WTC11 (cell line): ENCODE data around the gene FAM193B. TPM values are rescaled to one million over a fixed set of nuclear protein-coding genes. Genes with fewer than 3 reads are reported as not detected.
A peak's percentile ranks its signal among the peaks of the same experiment; 100 is the strongest.

Experiments
- ATAC-seq: fragments of 200-7000 bp; cut with Tn5 transposase; 2 replicates; pipeline ENCODE4 v1.10.0; 2021; ENCODE audit warnings: mild to moderate bottlenecking, moderate library complexity
- CTCF ChIA-PET: fragments of 300-600 bp; sonication (Branson Sonifier 250); formaldehyde crosslinking; loops from one replicate; lab custom pipeline; 2021; ENCODE audit warnings: antibody characterized with exemption; lab: Charles Lee
- POLR2A ChIA-PET: fragments of 350-600 bp; sonication (Branson Sonifier 250); formaldehyde crosslinking; loops from one replicate; lab custom pipeline; 2021; ENCODE audit warnings: antibody characterized with exemption; lab: Charles Lee
- DNase-seq: peaks from one replicate; pipeline ENCODE4 v3.0.0; 2021; ENCODE audit warnings: low spot score
- H3K27ac Mint-ChIP-seq: 2 replicates; pipeline ENCODE4 v1.8.0; 2021; ENCODE audit warnings: mixed read lengths
- H3K27me3 Mint-ChIP-seq: 2 replicates; pipeline ENCODE4 v1.8.0; 2021; ENCODE audit warnings: low read depth, mild to moderate bottlenecking, moderate library complexity, mixed read lengths
- H3K36me3 Mint-ChIP-seq: 2 replicates; pipeline ENCODE4 v1.8.0; 2021; ENCODE audit warnings: mixed read lengths
- H3K4me1 Mint-ChIP-seq: 2 replicates; pipeline ENCODE4 v1.8.0; 2022; ENCODE audit warnings: mixed read lengths
- H3K4me3 Mint-ChIP-seq: 2 replicates; pipeline ENCODE4 v1.8.0; 2021; ENCODE audit warnings: mild to moderate bottlenecking, moderate library complexity, mixed read lengths
- H3K9me3 Mint-ChIP-seq: 2 replicates; pipeline ENCODE4 v1.8.0; 2021; ENCODE audit warnings: mixed read lengths
- ATF2 ChIP-seq: sonication (generic); formaldehyde crosslinking; IDR thresholded peaks from 2 replicates; pipeline ENCODE4 v1.8.1; 2022; ENCODE audit warnings: low read depth, missing genetic modification reagents, borderline replicate concordance
- ATF6 ChIP-seq: sonication (generic); formaldehyde crosslinking; IDR thresholded peaks from 2 replicates; pipeline ENCODE4 v1.8.1; 2023; ENCODE audit warnings: mild to moderate bottlenecking, missing genetic modification reagents
- FOXK1 ChIP-seq: sonication (generic); formaldehyde crosslinking; IDR thresholded peaks from 2 replicates; pipeline ENCODE4 v1.8.0; 2022; ENCODE audit warnings: mild to moderate bottlenecking, moderate library complexity, missing genetic modification reagents
- GABPB1 ChIP-seq: sonication (generic); formaldehyde crosslinking; IDR thresholded peaks from 2 replicates; pipeline ENCODE4 v1.8.1; 2023; ENCODE audit warnings: mild to moderate bottlenecking, missing genetic modification reagents
- JAZF1 ChIP-seq: fragments of 250-450 bp; sonication (Bioruptor Pico); IDR thresholded peaks from 2 replicates; pipeline ENCODE4 v1.9.0; 2021; ENCODE audit warnings: moderate library complexity, mild to moderate bottlenecking, inconsistent platforms
- MAX ChIP-seq: sonication (generic); formaldehyde crosslinking; IDR thresholded peaks from 2 replicates; pipeline ENCODE4 v1.8.0; 2022; ENCODE audit warnings: mild to moderate bottlenecking, missing genetic modification reagents
- MYBL2 ChIP-seq: sonication (generic); formaldehyde crosslinking; IDR thresholded peaks from 2 replicates; pipeline ENCODE4 v1.8.1; 2023; ENCODE audit warnings: mild to moderate bottlenecking, moderate library complexity, missing genetic modification reagents
- NR1H2 ChIP-seq: sonication (generic); formaldehyde crosslinking; IDR thresholded peaks from 2 replicates; pipeline ENCODE4 v1.9.0; 2021; ENCODE audit warnings: mild to moderate bottlenecking, moderate library complexity, missing genetic modification reagents
- SP1 ChIP-seq: sonication (generic); formaldehyde crosslinking; conservative IDR thresholded peaks from 2 replicates; pipeline ENCODE4 v1.8.1; 2022; ENCODE audit warnings: missing genetic modification reagents
- STAT6 ChIP-seq: sonication (generic); formaldehyde crosslinking; conservative IDR thresholded peaks from 2 replicates; pipeline ENCODE4 v1.8.1; 2023; ENCODE audit warnings: mild to moderate bottlenecking, low read depth, missing genetic modification reagents, moderate library complexity
- TEAD1 ChIP-seq: sonication (generic); formaldehyde crosslinking; IDR thresholded peaks from 2 replicates; pipeline ENCODE4 v1.8.0; 2022; ENCODE audit warnings: mild to moderate bottlenecking, missing genetic modification reagents
- ZBTB21 ChIP-seq: sonication (generic); formaldehyde crosslinking; IDR thresholded peaks from 2 replicates; pipeline ENCODE4 v1.8.1; 2023; ENCODE audit warnings: mild to moderate bottlenecking, missing genetic modification reagents, borderline replicate concordance
- ZNF671 ChIP-seq: fragments of 250-450 bp; sonication (Bioruptor Pico); IDR thresholded peaks from 2 replicates; pipeline ENCODE4 v1.8.0; 2021; ENCODE audit warnings: mild to moderate bottlenecking
- total RNA-seq: library from RNA; stranded (reverse); gene quantifications from 3 replicates; pipeline ENCODE4 v1.2.3, GENCODE V29; 2021
- TF ChIP-seq, protein P1 (sequence below): sonication (generic); formaldehyde crosslinking; IDR thresholded peaks from 2 replicates; pipeline ENCODE4 v1.8.0; 2023; ENCODE audit warnings: mild to moderate bottlenecking, missing genetic modification reagents

Gene FAM193B
- total RNA-seq, 1 experiment from 2014 or later, result 101 TPM

- TF ChIP-seq MYBL2 (CRISPR knock-in tag), result no peak
- TF ChIP-seq MAX (CRISPR knock-in tag), result no peak
- TF ChIP-seq TEAD1 (CRISPR knock-in tag), result no peak
- no peak for TF ChIP-seq FOXK1
These were observed 6.6 kb downstream of the FAM193B start (continued) for GRCh38 chr5:177547736-177548135.

DNA sequence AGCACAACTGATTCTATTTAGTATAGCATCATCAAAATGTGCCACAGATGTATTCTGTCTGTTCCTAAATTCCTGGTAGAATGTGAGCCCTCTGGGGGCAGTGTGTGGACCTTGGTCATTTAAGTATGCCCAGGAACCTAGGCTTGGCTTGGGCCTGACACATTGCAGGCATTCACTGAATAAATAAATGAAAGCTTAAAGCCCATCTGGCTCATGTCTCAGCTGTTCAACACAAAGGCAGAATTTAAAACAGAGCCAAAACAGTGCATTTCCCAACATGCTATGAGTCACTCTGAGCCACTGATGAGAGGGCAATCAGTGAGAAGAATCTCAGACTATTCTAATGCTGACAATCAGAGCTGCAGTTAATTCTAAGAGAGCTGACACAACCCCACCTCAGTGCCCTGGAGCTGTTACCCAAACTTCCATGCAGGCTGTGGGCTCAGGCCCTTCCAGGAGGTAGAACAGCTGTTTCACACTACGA, 8.1 kb downstream of the FAM193B start:
- H3K9me3 Mint-ChIP-seq, result no peaks in the 10 kb centered on the region
- H3K27me3 Mint-ChIP-seq, result no peaks in the 10 kb centered on the region
- CTCF ChIA-PET, result interaction anchor here (0.8 to 2.5 kb wide), 6 partner anchors 9 to 61 kb away, joined by 3 to 8 read pairs (median 3); partner anchors contain the start of gene TMED9
- peaks cover 2% of the 10 kb centered on the region; the same call in 1 of the 2 replicates for H3K4me1 Mint-ChIP-seq
- H3K36me3 Mint-ChIP-seq, result peaks cover 17% of the 10 kb centered on the region
- DNase-seq (no peak), ATAC-seq (peak; percentile 47)
- TF ChIP-seq STAT6 (CRISPR knock-in tag) (no peak), GABPB1 (CRISPR knock-in tag) (peak; percentile 51; the same call in 1 of the 2 replicates)
- no peak overlapping the region for H3K4me3 Mint-ChIP-seq
- POLR2A ChIA-PET, result no interaction called here
- H3K27ac Mint-ChIP-seq, result no peak overlapping the region

DNA sequence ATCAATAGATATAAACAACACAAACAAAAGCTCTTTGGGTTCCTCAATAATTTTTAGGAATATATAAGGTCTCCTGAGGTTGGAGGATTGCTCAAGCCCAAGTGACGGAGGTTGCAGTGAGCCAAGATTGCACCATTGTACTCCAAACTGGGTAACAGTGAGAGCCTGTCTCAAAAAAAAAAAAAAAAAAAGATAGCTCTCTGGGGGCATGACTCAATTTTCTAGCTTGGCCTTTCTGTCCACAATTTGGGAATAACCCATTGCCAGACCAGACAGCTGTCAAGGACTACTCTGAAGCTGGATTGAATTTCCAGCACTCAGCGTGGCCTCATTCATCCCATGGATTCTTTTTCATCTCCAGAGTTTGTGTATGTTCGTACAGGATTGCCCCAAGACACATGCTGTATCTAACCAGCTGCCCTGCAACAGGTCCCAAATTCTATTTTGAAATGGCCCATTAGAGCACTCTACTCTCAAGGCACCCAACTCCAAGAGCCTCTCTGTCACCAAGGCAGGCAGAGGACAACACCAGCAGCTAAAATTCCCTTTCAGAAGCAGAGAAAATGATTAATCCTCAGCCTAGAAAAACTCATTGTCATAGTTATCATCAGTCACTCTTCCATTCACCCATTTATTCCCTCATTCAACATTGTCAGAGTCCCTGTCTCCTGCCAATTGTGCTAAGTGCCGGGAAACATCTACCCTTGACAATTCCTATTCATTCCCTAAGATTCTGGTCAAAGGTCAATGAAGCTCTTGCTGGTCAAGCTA, 8.7 kb downstream of the FAM193B start:
- ChIA-PET POLR2A (interaction anchor here (0.6 kb wide), 1 partner anchor 630 kb away, joined by 3 read pairs; no protein-coding TSS in a partner anchor), CTCF (interaction anchor here (0.6 to 2.5 kb wide), 6 partner anchors 44 to 690 kb away, joined by 3 to 8 read pairs (median 3); partner anchors contain the start of gene TMED9)
- Mint-ChIP-seq H3K36me3 (peaks cover 15% of the 10 kb centered on the region), H3K27ac (0 out of 2 replicates have a peak overlapping the region, but pooled peaks have one; percentile 0), H3K4me3 (no peak overlapping the region), H3K4me1 (peaks cover 2% of the 10 kb centered on the region; the same call in 1 of the 2 replicates), H3K9me3 (no peaks in the 10 kb centered on the region), H3K27me3 (no peaks in the 10 kb centered on the region)
- DNase-seq (no peak), ATAC-seq (no peak)
- TF ChIP-seq GABPB1 (CRISPR knock-in tag) (peak; percentile 79), ATF6 (CRISPR knock-in tag) (no peak), SP1 (CRISPR knock-in tag) (no peak), ATF2 (no peak)

- no peak for DNase-seq
- ChIA-PET POLR2A (no interaction called here), CTCF (no interaction called here)
- ATAC-seq, result no peak
- TF ChIP-seq, protein P1, sequence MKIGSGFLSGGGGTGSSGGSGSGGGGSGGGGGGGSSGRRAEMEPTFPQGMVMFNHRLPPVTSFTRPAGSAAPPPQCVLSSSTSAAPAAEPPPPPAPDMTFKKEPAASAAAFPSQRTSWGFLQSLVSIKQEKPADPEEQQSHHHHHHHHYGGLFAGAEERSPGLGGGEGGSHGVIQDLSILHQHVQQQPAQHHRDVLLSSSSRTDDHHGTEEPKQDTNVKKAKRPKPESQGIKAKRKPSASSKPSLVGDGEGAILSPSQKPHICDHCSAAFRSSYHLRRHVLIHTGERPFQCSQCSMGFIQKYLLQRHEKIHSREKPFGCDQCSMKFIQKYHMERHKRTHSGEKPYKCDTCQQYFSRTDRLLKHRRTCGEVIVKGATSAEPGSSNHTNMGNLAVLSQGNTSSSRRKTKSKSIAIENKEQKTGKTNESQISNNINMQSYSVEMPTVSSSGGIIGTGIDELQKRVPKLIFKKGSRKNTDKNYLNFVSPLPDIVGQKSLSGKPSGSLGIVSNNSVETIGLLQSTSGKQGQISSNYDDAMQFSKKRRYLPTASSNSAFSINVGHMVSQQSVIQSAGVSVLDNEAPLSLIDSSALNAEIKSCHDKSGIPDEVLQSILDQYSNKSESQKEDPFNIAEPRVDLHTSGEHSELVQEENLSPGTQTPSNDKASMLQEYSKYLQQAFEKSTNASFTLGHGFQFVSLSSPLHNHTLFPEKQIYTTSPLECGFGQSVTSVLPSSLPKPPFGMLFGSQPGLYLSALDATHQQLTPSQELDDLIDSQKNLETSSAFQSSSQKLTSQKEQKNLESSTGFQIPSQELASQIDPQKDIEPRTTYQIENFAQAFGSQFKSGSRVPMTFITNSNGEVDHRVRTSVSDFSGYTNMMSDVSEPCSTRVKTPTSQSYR (CRISPR knock-in tag), result no peak
- no peak for TF ChIP-seq STAT6 (CRISPR knock-in tag)
- TF ChIP-seq NR1H2 (CRISPR knock-in tag), result no peak
- no peak for TF ChIP-seq JAZF1 (CRISPR knock-in tag)
- TF ChIP-seq ZBTB21 (CRISPR knock-in tag), result no peak
- no peak for TF ChIP-seq ZNF671
- Mint-ChIP-seq H3K36me3 (peaks cover 26% of the 10 kb centered on the region), H3K4me1 (peaks cover 2% of the 10 kb centered on the region; the same call in 1 of the 2 replicates), H3K27ac (no peak overlapping the region), H3K27me3 (no peaks in the 10 kb centered on the region), H3K9me3 (no peaks in the 10 kb centered on the region), H3K4me3 (no peak overlapping the region)
These were observed 11.4 kb downstream of the FAM193B start for GRCh38 chr5:177542816-177543465.
